GM10266 (cell line): ENCODE data around the gene KCNC3.
A peak's percentile ranks its signal among the peaks of the same experiment; 100 is the strongest.

Source experiments
- DNase-seq: peaks from one replicate; pipeline ENCODE4 v3.0.0; 2012; ENCODE audit errors: extremely low spot score
- CTCF ChIP-seq: IDR thresholded peaks from 2 replicates; pipeline ENCODE4 v1.5.1; 2012; ENCODE audit warnings: mild to moderate bottlenecking, low read depth; ENCODE audit not compliant: control insufficient read depth, insufficient read depth; ENCODE audit errors: missing control alignments

KCNC3 gene

GRCh38 chr19:50322931-50323781 is 6.0 kb downstream of the KCNC3 start:
- peak; percentile 19 for DNase-seq
- TF ChIP-seq CTCF, result no peak

GRCh38 chr19:50322234-50322633 is 6.9 kb downstream of the KCNC3 start:
- peak; percentile 6 for DNase-seq
- TF ChIP-seq CTCF, result no peak

- DNase-seq, result peak; percentile 10
- TF ChIP-seq CTCF, result no peak
Observed at GRCh38 chr19:50321831-50322230, 7.3 kb downstream of the KCNC3 start.

DNA sequence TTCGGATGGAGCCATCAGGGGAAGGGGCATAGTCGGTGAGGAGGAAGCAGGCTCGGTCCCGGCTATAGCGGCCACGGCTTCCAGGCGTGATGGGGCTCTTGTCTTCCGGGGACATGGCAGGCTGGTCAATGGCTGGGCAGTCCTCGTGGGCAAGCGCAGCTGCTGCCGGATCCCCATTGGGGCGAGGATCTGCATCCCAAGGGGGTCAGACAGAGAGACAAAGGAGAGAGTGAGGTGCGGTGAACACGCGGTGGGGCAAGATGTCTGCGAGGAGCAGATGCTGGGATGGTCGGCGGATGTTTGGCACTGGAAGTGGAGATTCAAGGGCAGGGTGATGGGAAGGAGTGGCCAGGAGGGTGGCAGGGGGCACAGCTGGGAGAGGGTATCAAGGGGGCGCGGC is 8.6 kb downstream of the KCNC3 start:
- no peak for DNase-seq
- no peak for TF ChIP-seq CTCF

DNA sequence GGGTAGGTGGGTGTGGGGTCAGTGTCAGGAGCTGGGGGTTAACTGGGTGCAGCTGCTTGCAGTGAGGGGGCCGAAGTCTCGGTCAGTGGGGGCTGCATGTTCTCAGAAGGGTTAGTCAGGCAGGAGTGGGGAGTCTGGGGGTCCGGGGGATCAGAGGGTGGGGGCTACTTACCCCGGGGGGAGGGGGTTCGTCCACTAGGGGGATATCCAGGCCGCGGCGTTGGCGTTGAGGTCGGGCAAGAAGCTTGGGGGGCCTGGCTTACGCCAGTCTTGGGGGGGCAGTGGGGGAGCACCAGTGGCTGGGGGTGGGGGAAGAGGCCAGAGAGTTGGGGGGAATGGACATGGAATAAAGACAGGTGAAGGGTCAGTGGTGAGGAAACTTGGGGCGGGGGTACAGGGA is 9.1 kb downstream of the KCNC3 start:
- no peak for TF ChIP-seq CTCF
- DNase-seq, result no peak

- DNase-seq, result no peak
- no peak for TF ChIP-seq CTCF
Observed at GRCh38 chr19:50319156-50319555, 10.0 kb downstream of the KCNC3 start.

DNA sequence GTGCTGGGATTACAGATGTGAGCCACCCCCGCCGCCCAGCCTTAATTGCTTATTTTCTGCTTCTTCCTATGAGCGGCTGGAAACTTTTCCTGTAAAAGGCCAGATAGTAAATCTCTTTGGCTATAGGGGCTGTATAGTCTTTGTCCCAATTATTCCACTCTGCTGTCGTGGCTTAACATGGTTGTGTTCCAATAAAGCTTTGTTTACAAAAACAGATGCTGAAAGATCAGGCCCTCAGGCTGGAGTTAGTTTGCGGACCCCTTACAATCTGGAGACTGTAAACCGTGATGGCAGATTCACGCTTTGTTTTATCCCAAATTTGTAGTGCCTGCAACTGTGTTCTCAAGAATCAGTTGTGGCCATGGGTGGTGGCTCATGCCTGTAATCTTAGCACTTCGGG is 10.7 kb downstream of the KCNC3 start:
- DNase-seq, result no peak
- no peak for TF ChIP-seq CTCF
